GM23338 (cell line): ENCODE data around the gene NUBP1. TPM values are rescaled to one million over a fixed set of nuclear protein-coding genes. Genes with fewer than 3 reads are reported as not detected.

Experiments used
- ATAC-seq: fragments of 200-7000 bp; cut with Tn5 transposase; 3 replicates; pipeline ENCODE4 v1.9.1; 2020
- DNase-seq: peaks from one replicate; pipeline ENCODE4 v3.0.0-alpha.2; 2015; ENCODE audit warnings: low spot score
- H2AFZ ChIP-seq: fragments of 200-600 bp; sonication (generic); 2 replicates; pipeline ENCODE4 v1.8.0; 2016; ENCODE audit warnings: antibody characterized with exemption, mild to moderate bottlenecking, moderate library complexity
- H3F3A ChIP-seq: fragments of 200-600 bp; sonication (generic); replicated peaks from 2 replicates; pipeline ENCODE4 v1.8.0; 2017; ENCODE audit warnings: antibody characterized with exemption, mixed run types, low read depth
- H3K27ac ChIP-seq: fragments of 200-600 bp; sonication (generic); 2 replicates; pipeline ENCODE4 v1.6.1; 2016; ENCODE audit warnings: low read depth
- H3K27me3 ChIP-seq: fragments of 200-600 bp; sonication (generic); 2 replicates; pipeline ENCODE4 v1.8.0; 2016; ENCODE audit warnings: mild to moderate bottlenecking, mixed run types, moderate library complexity; ENCODE audit not compliant: insufficient read depth
- H3K36me3 ChIP-seq: fragments of 200-600 bp; sonication (generic); 2 replicates; pipeline ENCODE4 v1.8.0; 2016; ENCODE audit warnings: mild to moderate bottlenecking; ENCODE audit not compliant: insufficient read depth
- H3K4me1 ChIP-seq: fragments of 200-600 bp; sonication (generic); 2 replicates; pipeline ENCODE4 v1.8.0; 2016; ENCODE audit warnings: mild to moderate bottlenecking, moderate library complexity; ENCODE audit not compliant: insufficient read depth
- H3K4me2 ChIP-seq: fragments of 200-600 bp; sonication (generic); 2 replicates; pipeline ENCODE4 v1.7.1; 2017; ENCODE audit warnings: mixed run types
- H3K4me3 ChIP-seq: fragments of 200-600 bp; sonication (generic); 2 replicates; pipeline ENCODE4 v1.6.1; 2016; ENCODE audit warnings: mixed run types
- H3K79me2 ChIP-seq: fragments of 200-600 bp; sonication (generic); replicated peaks from 2 replicates; pipeline ENCODE4 v1.8.0; 2017; ENCODE audit warnings: mild to moderate bottlenecking; ENCODE audit not compliant: insufficient read depth
- H3K9me2 ChIP-seq: fragments of 200-600 bp; sonication (generic); 2 replicates; pipeline ENCODE4 v1.8.0; 2017; ENCODE audit not compliant: insufficient read depth
- H4K20me1 ChIP-seq: fragments of 200-600 bp; sonication (generic); replicated peaks from 2 replicates; pipeline ENCODE4 v1.8.0; 2017; ENCODE audit warnings: mild to moderate bottlenecking; ENCODE audit not compliant: insufficient read depth
- H3K27ac Mint-ChIP-seq: 2 replicates; pipeline ENCODE4 v1.8.0; 2020; ENCODE audit warnings: inconsistent platforms, mild to moderate bottlenecking, moderate library complexity, mixed read lengths
- H3K27me3 Mint-ChIP-seq: 3 replicates; pipeline ENCODE4 v1.8.0; 2022; ENCODE audit warnings: low read depth, mild to moderate bottlenecking, moderate library complexity, mixed read lengths, inconsistent platforms; ENCODE audit not compliant: insufficient read depth, poor library complexity
- H3K36me3 Mint-ChIP-seq: 3 replicates; pipeline ENCODE4 v1.8.0; 2021; ENCODE audit warnings: low read depth, mild to moderate bottlenecking, inconsistent platforms, moderate library complexity, mixed read lengths
- H3K4me1 Mint-ChIP-seq: 3 replicates; pipeline ENCODE4 v1.8.0; 2020; ENCODE audit warnings: mild to moderate bottlenecking, inconsistent platforms, mixed read lengths
- H3K4me3 Mint-ChIP-seq: 3 replicates; pipeline ENCODE4 v1.8.0; 2021; ENCODE audit warnings: moderate library complexity, mild to moderate bottlenecking, inconsistent platforms, mixed read lengths
- H3K9me3 Mint-ChIP-seq: 3 replicates; pipeline ENCODE4 v1.8.0; 2020; ENCODE audit warnings: moderate library complexity, mild to moderate bottlenecking, inconsistent platforms, mixed read lengths
- CREB1 ChIP-seq: fragments of 250-450 bp; sonication (Bioruptor Pico); IDR thresholded peaks from 2 replicates; pipeline ENCODE4 v1.5.0; 2020; ENCODE audit warnings: low read depth, mild to moderate bottlenecking, moderate library complexity
- EZH2phosphoT487 ChIP-seq: fragments of 200-600 bp; sonication (generic); IDR thresholded peaks from one replicate; pipeline ENCODE4 v1.8.1; 2018; ENCODE audit warnings: antibody characterized with exemption; ENCODE audit not compliant: unreplicated experiment
- POLR2AphosphoS5 ChIP-seq: IDR thresholded peaks from 2 replicates; pipeline ENCODE4 v1.6.1; 2016; ENCODE audit warnings: antibody characterized with exemption, low read depth
- ZNF114 ChIP-seq: fragments of 250-450 bp; sonication (Bioruptor Pico); IDR thresholded peaks from 2 replicates; pipeline ENCODE4 v1.5.0; 2020; ENCODE audit warnings: mild to moderate bottlenecking, moderate library complexity
- ZNF331 ChIP-seq: fragments of 250-450 bp; sonication (Bioruptor Pico); IDR thresholded peaks from 2 replicates; pipeline ENCODE4 v1.5.0; 2020; ENCODE audit warnings: low read depth, mild to moderate bottlenecking, moderate library complexity
- polyA plus RNA-seq: library from polyadenylated mRNA; unstranded; fragments of >200 nt; fragmentation: Nextera tagmentation; extraction: Ambion mirVana; gene quantifications from 2 replicates; pipeline ENCODE4 v1.2.1, GENCODE V29; 2016
- total RNA-seq: library from RNA; depleted of rRNA; stranded (reverse); fragments of >200 nt; shearing (Covaris generic); gene quantifications from 2 replicates; pipeline ENCODE4 v1.2.3, GENCODE V29; 2014
- TF ChIP-seq, protein P1 (sequence below): fragments of 250-450 bp; sonication (Bioruptor Pico); IDR thresholded peaks from 2 replicates; pipeline ENCODE4 v1.5.0; 2020; ENCODE audit warnings: mild to moderate bottlenecking, moderate library complexity
- TF ChIP-seq, protein P2 (sequence below): IDR thresholded peaks from one replicate; pipeline ENCODE4 v1.6.1; 2018; ENCODE audit warnings: antibody characterized with exemption; ENCODE audit not compliant: unreplicated experiment
- TF ChIP-seq, protein P3 (sequence below): IDR thresholded peaks from 2 replicates; pipeline ENCODE4 v1.6.1; 2016; ENCODE audit warnings: antibody characterized with exemption

NUBP1 gene
- total and polyA plus RNA-seq, 2 experiments from 2014 or later: 22.8 to 41.2 TPM

DNA sequence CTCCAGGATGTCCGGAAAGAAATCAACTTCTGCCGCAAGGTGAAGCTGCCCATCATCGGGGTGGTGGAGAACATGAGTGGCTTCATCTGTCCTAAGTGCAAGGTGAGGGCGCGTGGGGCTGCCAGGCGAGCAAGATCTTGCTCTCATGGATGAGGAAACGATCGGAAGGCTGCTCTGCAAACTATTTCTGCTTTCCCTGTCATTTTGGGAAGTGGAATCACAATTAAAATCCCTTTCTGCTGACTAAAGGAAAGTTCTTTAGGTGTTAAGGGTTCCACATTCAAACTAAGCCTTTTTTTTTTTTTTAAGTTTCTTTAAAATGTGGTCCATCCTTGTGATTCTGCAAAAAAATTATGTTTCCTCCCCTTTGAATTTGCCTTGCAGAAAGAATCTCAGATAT, 17.7 kb downstream of the NUBP1 start (continued):
- TF ChIP-seq, protein P1, sequence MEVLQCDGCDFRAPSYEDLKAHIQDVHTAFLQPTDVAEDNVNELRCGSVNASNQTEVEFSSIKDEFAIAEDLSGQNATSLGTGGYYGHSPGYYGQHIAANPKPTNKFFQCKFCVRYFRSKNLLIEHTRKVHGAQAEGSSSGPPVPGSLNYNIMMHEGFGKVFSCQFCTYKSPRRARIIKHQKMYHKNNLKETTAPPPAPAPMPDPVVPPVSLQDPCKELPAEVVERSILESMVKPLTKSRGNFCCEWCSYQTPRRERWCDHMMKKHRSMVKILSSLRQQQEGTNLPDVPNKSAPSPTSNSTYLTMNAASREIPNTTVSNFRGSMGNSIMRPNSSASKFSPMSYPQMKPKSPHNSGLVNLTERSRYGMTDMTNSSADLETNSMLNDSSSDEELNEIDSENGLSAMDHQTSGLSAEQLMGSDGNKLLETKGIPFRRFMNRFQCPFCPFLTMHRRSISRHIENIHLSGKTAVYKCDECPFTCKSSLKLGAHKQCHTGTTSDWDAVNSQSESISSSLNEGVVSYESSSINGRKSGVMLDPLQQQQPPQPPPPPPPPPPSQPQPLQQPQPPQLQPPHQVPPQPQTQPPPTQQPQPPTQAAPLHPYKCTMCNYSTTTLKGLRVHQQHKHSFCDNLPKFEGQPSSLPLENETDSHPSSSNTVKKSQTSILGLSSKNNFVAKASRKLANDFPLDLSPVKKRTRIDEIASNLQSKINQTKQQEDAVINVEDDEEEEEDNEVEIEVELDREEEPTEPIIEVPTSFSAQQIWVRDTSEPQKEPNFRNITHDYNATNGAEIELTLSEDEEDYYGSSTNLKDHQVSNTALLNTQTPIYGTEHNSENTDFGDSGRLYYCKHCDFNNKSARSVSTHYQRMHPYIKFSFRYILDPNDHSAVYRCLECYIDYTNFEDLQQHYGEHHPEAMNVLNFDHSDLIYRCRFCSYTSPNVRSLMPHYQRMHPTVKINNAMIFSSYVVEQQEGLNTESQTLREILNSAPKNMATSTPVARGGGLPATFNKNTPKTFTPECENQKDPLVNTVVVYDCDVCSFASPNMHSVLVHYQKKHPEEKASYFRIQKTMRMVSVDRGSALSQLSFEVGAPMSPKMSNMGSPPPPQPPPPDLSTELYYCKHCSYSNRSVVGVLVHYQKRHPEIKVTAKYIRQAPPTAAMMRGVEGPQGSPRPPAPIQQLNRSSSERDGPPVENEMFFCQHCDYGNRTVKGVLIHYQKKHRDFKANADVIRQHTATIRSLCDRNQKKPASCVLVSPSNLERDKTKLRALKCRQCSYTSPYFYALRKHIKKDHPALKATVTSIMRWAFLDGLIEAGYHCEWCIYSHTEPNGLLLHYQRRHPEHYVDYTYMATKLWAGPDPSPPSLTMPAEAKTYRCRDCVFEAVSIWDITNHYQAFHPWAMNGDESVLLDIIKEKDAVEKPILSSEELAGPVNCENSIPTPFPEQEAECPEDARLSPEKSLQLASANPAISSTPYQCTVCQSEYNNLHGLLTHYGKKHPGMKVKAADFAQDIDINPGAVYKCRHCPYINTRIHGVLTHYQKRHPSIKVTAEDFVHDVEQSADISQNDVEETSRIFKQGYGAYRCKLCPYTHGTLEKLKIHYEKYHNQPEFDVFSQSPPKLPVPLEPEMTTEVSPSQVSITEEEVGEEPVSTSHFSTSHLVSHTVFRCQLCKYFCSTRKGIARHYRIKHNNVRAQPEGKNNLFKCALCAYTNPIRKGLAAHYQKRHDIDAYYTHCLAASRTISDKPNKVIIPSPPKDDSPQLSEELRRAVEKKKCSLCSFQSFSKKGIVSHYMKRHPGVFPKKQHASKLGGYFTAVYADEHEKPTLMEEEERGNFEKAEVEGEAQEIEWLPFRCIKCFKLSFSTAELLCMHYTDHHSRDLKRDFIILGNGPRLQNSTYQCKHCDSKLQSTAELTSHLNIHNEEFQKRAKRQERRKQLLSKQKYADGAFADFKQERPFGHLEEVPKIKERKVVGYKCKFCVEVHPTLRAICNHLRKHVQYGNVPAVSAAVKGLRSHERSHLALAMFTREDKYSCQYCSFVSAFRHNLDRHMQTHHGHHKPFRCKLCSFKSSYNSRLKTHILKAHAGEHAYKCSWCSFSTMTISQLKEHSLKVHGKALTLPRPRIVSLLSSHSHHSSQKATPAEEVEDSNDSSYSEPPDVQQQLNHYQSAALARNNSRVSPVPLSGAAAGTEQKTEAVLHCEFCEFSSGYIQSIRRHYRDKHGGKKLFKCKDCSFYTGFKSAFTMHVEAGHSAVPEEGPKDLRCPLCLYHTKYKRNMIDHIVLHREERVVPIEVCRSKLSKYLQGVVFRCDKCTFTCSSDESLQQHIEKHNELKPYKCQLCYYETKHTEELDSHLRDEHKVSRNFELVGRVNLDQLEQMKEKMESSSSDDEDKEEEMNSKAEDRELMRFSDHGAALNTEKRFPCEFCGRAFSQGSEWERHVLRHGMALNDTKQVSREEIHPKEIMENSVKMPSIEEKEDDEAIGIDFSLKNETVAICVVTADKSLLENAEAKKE (CRISPR knock-in tag): no peak
- TF ChIP-seq CREB1 (no peak), ZNF331 (CRISPR knock-in tag) (no peak)
- TF ChIP-seq, protein P2, sequence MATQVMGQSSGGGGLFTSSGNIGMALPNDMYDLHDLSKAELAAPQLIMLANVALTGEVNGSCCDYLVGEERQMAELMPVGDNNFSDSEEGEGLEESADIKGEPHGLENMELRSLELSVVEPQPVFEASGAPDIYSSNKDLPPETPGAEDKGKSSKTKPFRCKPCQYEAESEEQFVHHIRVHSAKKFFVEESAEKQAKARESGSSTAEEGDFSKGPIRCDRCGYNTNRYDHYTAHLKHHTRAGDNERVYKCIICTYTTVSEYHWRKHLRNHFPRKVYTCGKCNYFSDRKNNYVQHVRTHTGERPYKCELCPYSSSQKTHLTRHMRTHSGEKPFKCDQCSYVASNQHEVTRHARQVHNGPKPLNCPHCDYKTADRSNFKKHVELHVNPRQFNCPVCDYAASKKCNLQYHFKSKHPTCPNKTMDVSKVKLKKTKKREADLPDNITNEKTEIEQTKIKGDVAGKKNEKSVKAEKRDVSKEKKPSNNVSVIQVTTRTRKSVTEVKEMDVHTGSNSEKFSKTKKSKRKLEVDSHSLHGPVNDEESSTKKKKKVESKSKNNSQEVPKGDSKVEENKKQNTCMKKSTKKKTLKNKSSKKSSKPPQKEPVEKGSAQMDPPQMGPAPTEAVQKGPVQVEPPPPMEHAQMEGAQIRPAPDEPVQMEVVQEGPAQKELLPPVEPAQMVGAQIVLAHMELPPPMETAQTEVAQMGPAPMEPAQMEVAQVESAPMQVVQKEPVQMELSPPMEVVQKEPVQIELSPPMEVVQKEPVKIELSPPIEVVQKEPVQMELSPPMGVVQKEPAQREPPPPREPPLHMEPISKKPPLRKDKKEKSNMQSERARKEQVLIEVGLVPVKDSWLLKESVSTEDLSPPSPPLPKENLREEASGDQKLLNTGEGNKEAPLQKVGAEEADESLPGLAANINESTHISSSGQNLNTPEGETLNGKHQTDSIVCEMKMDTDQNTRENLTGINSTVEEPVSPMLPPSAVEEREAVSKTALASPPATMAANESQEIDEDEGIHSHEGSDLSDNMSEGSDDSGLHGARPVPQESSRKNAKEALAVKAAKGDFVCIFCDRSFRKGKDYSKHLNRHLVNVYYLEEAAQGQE: no peak

DNA sequence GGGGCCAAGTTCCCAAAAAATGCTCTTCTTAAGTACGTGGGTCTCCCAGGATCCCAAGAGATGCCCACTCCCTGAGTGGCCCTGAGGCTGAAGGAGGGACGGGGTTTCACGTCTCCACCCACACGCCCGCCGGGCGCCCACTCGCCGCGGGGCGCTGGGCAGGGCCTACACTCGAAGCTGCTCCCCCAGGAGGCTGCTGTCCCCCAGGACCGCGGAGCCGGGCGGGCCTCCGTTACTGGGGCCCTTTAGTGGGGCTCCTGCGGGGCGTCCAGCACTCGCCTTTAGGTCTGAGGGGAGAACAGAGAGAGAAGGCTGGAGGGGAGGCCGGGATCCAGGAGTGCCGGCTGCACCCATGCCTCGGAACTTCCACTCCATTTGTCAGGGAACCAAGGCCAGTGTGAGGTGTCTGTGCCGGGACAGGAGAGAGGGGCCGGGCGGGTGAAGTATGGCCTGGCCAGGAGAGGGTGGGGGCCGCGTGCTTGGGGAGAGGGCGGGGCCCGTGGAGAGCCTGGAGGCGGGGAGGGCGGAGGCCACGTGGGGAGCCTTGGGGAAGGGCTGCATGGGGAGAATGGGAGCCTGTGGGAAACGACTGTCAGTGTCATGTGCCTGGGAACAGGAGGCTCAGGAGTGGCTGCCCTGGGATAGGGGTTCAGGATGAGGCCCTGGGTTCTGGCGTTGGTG, 18.8 kb downstream of the NUBP1 start:
- H3K36me3 Mint-ChIP-seq: peaks cover 62% of the 10 kb centered on the region
- no peak overlapping the region for H2AFZ ChIP-seq
- no peak for DNase-seq
- H3K4me1 ChIP-seq: no peaks in the 10 kb centered on the region
- H3K9me3 Mint-ChIP-seq: no peaks in the 10 kb centered on the region; the same call in 2 of the 3 replicates
- H3K4me3 ChIP-seq: no peak overlapping the region
- H3K4me2 ChIP-seq: no peak overlapping the region
- H3F3A ChIP-seq: no peaks in the 10 kb centered on the region
- no peak overlapping the region for H3K27ac Mint-ChIP-seq
- H3K4me3 Mint-ChIP-seq: no peak overlapping the region
- peak; percentile 45; the same call in 2 of the 3 replicates for ATAC-seq
- no peaks in the 10 kb centered on the region; the same call in 1 of the 2 replicates for H3K36me3 ChIP-seq
- no peak overlapping the region for H3K27ac ChIP-seq
- H3K9me2 ChIP-seq: no peaks in the 10 kb centered on the region
- no peaks in the 10 kb centered on the region for H3K79me2 ChIP-seq
- peaks cover 5% of the 10 kb centered on the region for H3K27me3 Mint-ChIP-seq
- no peaks in the 10 kb centered on the region for H3K4me1 Mint-ChIP-seq
- H4K20me1 ChIP-seq: no peaks in the 10 kb centered on the region; the same call in 1 of the 2 replicates
- no peaks in the 10 kb centered on the region for H3K27me3 ChIP-seq
- TF ChIP-seq, protein P3, sequence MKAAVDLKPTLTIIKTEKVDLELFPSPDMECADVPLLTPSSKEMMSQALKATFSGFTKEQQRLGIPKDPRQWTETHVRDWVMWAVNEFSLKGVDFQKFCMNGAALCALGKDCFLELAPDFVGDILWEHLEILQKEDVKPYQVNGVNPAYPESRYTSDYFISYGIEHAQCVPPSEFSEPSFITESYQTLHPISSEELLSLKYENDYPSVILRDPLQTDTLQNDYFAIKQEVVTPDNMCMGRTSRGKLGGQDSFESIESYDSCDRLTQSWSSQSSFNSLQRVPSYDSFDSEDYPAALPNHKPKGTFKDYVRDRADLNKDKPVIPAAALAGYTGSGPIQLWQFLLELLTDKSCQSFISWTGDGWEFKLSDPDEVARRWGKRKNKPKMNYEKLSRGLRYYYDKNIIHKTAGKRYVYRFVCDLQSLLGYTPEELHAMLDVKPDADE: no peak
- TF ChIP-seq EZH2phosphoT487 (no peak), ZNF114 (no peak), POLR2AphosphoS5 (no peak)
- TF ChIP-seq, protein P2: no peak
